AG04450 (cell line): ENCODE measurements around the gene RBM34. TPM values are rescaled to one million over a fixed set of nuclear protein-coding genes. Genes with fewer than 3 reads are reported as not detected.

Experiments used
- CTCF ChIA-PET: fragments of 300-600, 350-600 bp; formaldehyde crosslinking; extraction: SDS; loops from one replicate; lab custom pipeline; 2022; ENCODE audit warnings: antibody characterized with exemption, inconsistent platforms; lab: Charles Lee
- POLR2A ChIA-PET: fragments of 350-600 bp; formaldehyde crosslinking; extraction: SDS; loops from one replicate; lab custom pipeline; 2021; ENCODE audit warnings: antibody characterized with exemption, inconsistent platforms; lab: Yijun Ruan, JAX
- DNase-seq: peaks from one replicate; pipeline ENCODE4 v3.0.0-alpha.2; 2011; ENCODE audit warnings: low read depth, low spot score
- H3K27ac ChIP-seq: one replicate; pipeline ENCODE4 v1.5.1; 2012; ENCODE audit warnings: low read depth, low read length, control low read depth
- H3K27me3 ChIP-seq: one replicate; pipeline ENCODE4 v1.6.0; 2012; ENCODE audit warnings: low read length; ENCODE audit not compliant: control insufficient read depth, insufficient read depth
- H3K4me3 ChIP-seq: 2 replicates; pipeline ENCODE4 v1.5.1; 2011; ENCODE audit warnings: mild to moderate bottlenecking, low read depth, low read length, control low read depth
- H3K9me3 ChIP-seq: 2 replicates; pipeline ENCODE4 v1.5.1; 2012; ENCODE audit warnings: low read length; ENCODE audit not compliant: control insufficient read depth, insufficient read depth
- CTCF ChIP-seq: IDR thresholded peaks from 2 replicates; pipeline ENCODE4 v1.5.1; 2011; ENCODE audit warnings: low read depth, low read length, control low read depth, inconsistent platforms
- polyA plus RNA-seq: library from polyadenylated mRNA; depleted of rRNA; stranded (reverse); fragments of >200 nt; gene quantifications from 2 replicates; pipeline ENCODE4 v1.2.3, GENCODE V29; 2011

Gene RBM34
- polyA plus RNA-seq, 1 experiment = 47.0 TPM

- no peak for DNase-seq
- Histone ChIP-seq H3K9me3 (no peaks in the 10 kb centered on the region), H3K27ac (no peak overlapping the region), H3K4me3 (no peak overlapping the region), H3K27me3 (no peaks in the 10 kb centered on the region)
- ChIA-PET POLR2A (no interaction called here), CTCF (interaction anchor here (0.6 kb wide), 3 partner anchors 36 to 744 kb away, joined by 3 to 8 read pairs (median 3); no protein-coding TSS in a partner anchor)
- TF ChIP-seq CTCF = no peak
Observed at GRCh38 chr1:235181561-235182245, 20.7 kb upstream of the RBM34 start.

- DNase-seq = no peak
- no peak for TF ChIP-seq CTCF
- POLR2A ChIA-PET = interaction anchor here (0.6 kb wide), 1 partner anchor 9 kb away, joined by 4 read pairs; no protein-coding TSS in a partner anchor
- H3K9me3 ChIP-seq = no peaks in the 10 kb centered on the region
- no peak overlapping the region for H3K4me3 ChIP-seq
- CTCF ChIA-PET = interaction anchor here (0.6 kb wide), 1 partner anchor 324 kb away, joined by 3 read pairs; no protein-coding TSS in a partner anchor
- no peak overlapping the region for H3K27ac ChIP-seq
- H3K27me3 ChIP-seq = no peaks in the 10 kb centered on the region
Observed at GRCh38 chr1:235180916-235181460, 19.9 kb upstream of the RBM34 start.

- ChIA-PET CTCF (no interaction called here), POLR2A (no interaction called here)
- Histone ChIP-seq H3K27ac (no peak overlapping the region), H3K9me3 (no peaks in the 10 kb centered on the region), H3K27me3 (no peaks in the 10 kb centered on the region), H3K4me3 (no peak overlapping the region)
- TF ChIP-seq CTCF = no peak
- DNase-seq = no peak
Observed at GRCh38 chr1:235176486-235176885, 15.4 kb upstream of the RBM34 start.

- Histone ChIP-seq H3K9me3 (no peaks in the 10 kb centered on the region), H3K27ac (no peak overlapping the region), H3K27me3 (no peaks in the 10 kb centered on the region), H3K4me3 (no peak overlapping the region)
- ChIA-PET POLR2A (no interaction called here), CTCF (no interaction called here)
- no peak for TF ChIP-seq CTCF
- DNase-seq = no peak
Observed at GRCh38 chr1:235169986-235170385, 8.9 kb upstream of the RBM34 start.

GRCh38 chr1:235168375-235168774 is 7.3 kb upstream of the RBM34 start:
- DNase-seq = no peak
- no peak overlapping the region for H3K4me3 ChIP-seq
- CTCF ChIA-PET = interaction anchor here (0.5 kb wide), 1 partner anchor 300 kb away, joined by 3 read pairs; no protein-coding TSS in a partner anchor
- POLR2A ChIA-PET = interaction anchor here (0.6 to 0.7 kb wide), 2 partner anchors 29 to 66 kb away, joined by 3 to 4 read pairs; no protein-coding TSS in a partner anchor
- no peaks in the 10 kb centered on the region for H3K27me3 ChIP-seq
- TF ChIP-seq CTCF = no peak
- H3K9me3 ChIP-seq = no peaks in the 10 kb centered on the region
- H3K27ac ChIP-seq = no peak overlapping the region
